ENCODE data around the gene AGBL5. TPM values are rescaled to one million over a fixed set of nuclear protein-coding genes. Genes with fewer than 3 reads are reported as not detected.
A peak's percentile ranks its signal among the peaks of the same experiment; 100 is the strongest.

AGBL5 gene
- total and polyA plus RNA-seq, 2 of the 13 experiments (the other 11 are each of a cell fraction or from before 2014, with no cell fraction given): 55.9 to 73.3 TPM

GRCh38 chr2:27050281-27050995, 1.0 kb upstream of the AGBL5 start (continued):
- peak; percentile 59 for TF ChIP-seq TFAP4 (IDR thresholded peaks at IDR 0.05; ENCODE audit: borderline replicate concordance, low read depth)
- peak; percentile 96 for TF ChIP-seq KLF12 (CRISPR knock-in tag; IDR thresholded peaks at IDR 0.05; ENCODE audit: borderline replicate concordance)
- peak; percentile 48; the same call in 1 of the 2 replicates for TF ChIP-seq STAG1 (CRISPR knock-in tag; IDR thresholded peaks at IDR 0.05)
- TF ChIP-seq TAF15 (IDR thresholded peaks at IDR 0.05; ENCODE audit: low read depth, low read length, poor library complexity, severe bottlenecking): no peak
- TF ChIP-seq CCAR2 (optimal IDR thresholded peaks at IDR 0.05; ENCODE audit: low read depth, low read length): peak; percentile 38
- no peak; the same call in 1 of the 2 replicates for TF ChIP-seq REL (CRISPR knock-in tag; conservative IDR thresholded peaks at IDR 0.05)
- TF ChIP-seq THAP11 (CRISPR knock-in tag; IDR thresholded peaks at IDR 0.05): peak; percentile 82
- TF ChIP-seq KIAA2018 (CRISPR knock-in tag; IDR thresholded peaks at IDR 0.05; ENCODE audit: borderline replicate concordance): peak; percentile 32; the same call in 1 of the 2 replicates
- peak; percentile 49; the same call in 1 of the 2 replicates for TF ChIP-seq SMYD3 (CRISPR knock-in tag; IDR thresholded peaks at IDR 0.05)
- no peak for TF ChIP-seq PRPF4 (IDR thresholded peaks at IDR 0.05; ENCODE audit: low read depth, low read length, poor library complexity, severe bottlenecking)
- TF ChIP-seq HMG20A (CRISPR knock-in tag; IDR thresholded peaks at IDR 0.05; ENCODE audit: borderline replicate concordance): no peak
- peak; percentile 59; the same call in 1 of the 2 replicates for TF ChIP-seq ZNF142 (CRISPR knock-in tag; IDR thresholded peaks at IDR 0.05)
- no peak for TF ChIP-seq ZNF329 (CRISPR knock-in tag; IDR thresholded peaks at IDR 0.05; ENCODE audit: low read depth)

Data from HepG2 (cell line).